B cell (primary cell): ENCODE measurements around the gene GRM8. TPM values are rescaled to one million over a fixed set of nuclear protein-coding genes. Genes with fewer than 3 reads are reported as not detected.

Experiments used
- ATAC-seq: fragments of 200-7000 bp; cut with Tn5 transposase; one replicate; pipeline ENCODE4 v1.10.0; 2021; ENCODE audit warnings: low read depth, mild to moderate bottlenecking, moderate number of reproducible peaks, moderate library complexity
- CTCF ChIA-PET: fragments of 350-600 bp; sonication (Branson Sonifier 250); formaldehyde crosslinking; loops from one replicate; lab custom pipeline; 2021; ENCODE audit warnings: antibody characterized with exemption, inconsistent platforms; lab: Charles Lee
- POLR2A ChIA-PET: fragments of 350-600 bp; sonication (Branson Sonifier 250); formaldehyde crosslinking; loops from one replicate; lab custom pipeline; 2021; ENCODE audit warnings: antibody characterized with exemption; lab: Charles Lee
- DNase-seq: peaks from one replicate; pipeline ENCODE4 v3.0.0; 2013
- H2AFZ ChIP-seq: 2 replicates; pipeline ENCODE4 v1.6.1; 2012; ENCODE audit warnings: mild to moderate bottlenecking, low read depth, low read length; ENCODE audit not compliant: insufficient read depth, poor library complexity, severe bottlenecking
- H3K27ac ChIP-seq, 2 donors: 1 replicate in 1 of 2; 2 replicates in 1 of 2; pipeline ENCODE4 v1.5.1; 2012 to 2013; ENCODE audit warnings: low read length in 2 of 2, mild to moderate bottlenecking in 2 of 2, moderate library complexity in 1 of 2
- H3K27me3 ChIP-seq, 4 experiments: fragments of 200-600 bp in 1 of 4; sonication (generic) in 1 of 4; replicated peaks in 1 of 4; 1 replicate in 2 of 4; 2 replicates in 2 of 4; pipeline versions ENCODE4 v1.6.1 to v1.7.0; 2013 to 2016; ENCODE audit warnings: low read length in 3 of 4, mild to moderate bottlenecking in 2 of 4, mixed read lengths in 1 of 4, moderate library complexity in 1 of 4; ENCODE audit not compliant: insufficient read depth in 4 of 4, control insufficient read depth in 3 of 4; ENCODE audit errors: control extremely low read depth in 1 of 4
- H3K36me3 ChIP-seq, 2 experiments: replicated peaks in 1 of 2; 1 replicate in 1 of 2; 2 replicates in 1 of 2; pipeline versions ENCODE4 v1.6.1 to v1.7.1; 2013; ENCODE audit warnings: low read length in 1 of 2; ENCODE audit not compliant: insufficient read depth in 2 of 2, control insufficient read depth in 1 of 2; ENCODE audit errors: control extremely low read depth in 1 of 2, extremely low read depth in 1 of 2
- H3K4me1 ChIP-seq, 2 donors: fragments of 200-600 bp in 1 of 2; sonication (generic) in 1 of 2; 1 replicate in 1 of 2; 2 replicates in 1 of 2; pipeline versions ENCODE4 v1.5.1 to v1.6.1; 2013 to 2017; ENCODE audit warnings: low read length in 2 of 2; ENCODE audit not compliant: control insufficient read depth in 2 of 2, insufficient read depth in 2 of 2
- H3K4me2 ChIP-seq: replicated peaks from 2 replicates; pipeline ENCODE3; 2012; ENCODE audit warnings: mild to moderate bottlenecking, low read depth, low read length; ENCODE audit not compliant: poor library complexity, severe bottlenecking
- H3K4me3 ChIP-seq, 5 experiments: fragments of 200-600 bp in 1 of 5; sonication (generic) in 1 of 5; 1 replicate in 3 of 5; 2 replicates in 2 of 5; pipeline versions ENCODE4 v1.5.1 to v1.7.0; 2011 to 2016; ENCODE audit warnings: low read length in 4 of 5, mild to moderate bottlenecking in 4 of 5, low read depth in 2 of 5, control low read depth in 1 of 5, moderate library complexity in 1 of 5; ENCODE audit not compliant: insufficient read depth in 1 of 5; ENCODE audit errors: control extremely low read depth in 1 of 5, extremely low read depth in 1 of 5
- H3K79me2 ChIP-seq: fragments of 200-600 bp; sonication (generic); one replicate; pipeline ENCODE4 v1.6.0; 2016; ENCODE audit warnings: low read length; ENCODE audit not compliant: control insufficient read depth, insufficient read depth
- H3K9ac ChIP-seq: fragments of 200-600 bp; sonication (generic); 2 replicates; pipeline ENCODE4 v1.6.1; 2017; ENCODE audit warnings: mild to moderate bottlenecking, low read length, moderate library complexity
- H3K9me3 ChIP-seq, 3 donors: one replicate each; pipeline versions ENCODE4 v1.6.1 to v1.7.1; 2013; ENCODE audit warnings: low read length in 2 of 3; ENCODE audit not compliant: control insufficient read depth in 2 of 3, insufficient read depth in 1 of 3; ENCODE audit errors: control extremely low read depth in 1 of 3
- H4K20me1 ChIP-seq: 2 replicates; pipeline ENCODE4 v1.6.0; 2012; ENCODE audit warnings: mild to moderate bottlenecking, low read length; ENCODE audit not compliant: insufficient read depth, control insufficient read depth, poor library complexity, severe bottlenecking
- H3K27ac Mint-ChIP-seq: one replicate; pipeline ENCODE4 v1.8.0; 2021; ENCODE audit warnings: mixed read lengths
- H3K27me3 Mint-ChIP-seq: one replicate; pipeline ENCODE4 v1.8.0; 2021; ENCODE audit warnings: mixed read lengths
- H3K4me1 Mint-ChIP-seq: one replicate; pipeline ENCODE4 v1.8.0; 2021; ENCODE audit warnings: mixed read lengths
- H3K4me3 Mint-ChIP-seq: one replicate; pipeline ENCODE4 v1.8.0; 2021; ENCODE audit warnings: mixed read lengths
- H3K9me3 Mint-ChIP-seq: one replicate; pipeline ENCODE4 v1.8.0; 2022; ENCODE audit warnings: mixed read lengths; ENCODE audit not compliant: insufficient read depth
- CTCF ChIP-seq: fragments of 200-600 bp; IDR thresholded peaks from one replicate; pipeline ENCODE4 v1.8.0; 2022; ENCODE audit warnings: antibody characterized with exemption, mild to moderate bottlenecking
- EZH2 ChIP-seq: IDR thresholded peaks from 2 replicates; pipeline ENCODE4 v1.6.1; 2012; ENCODE audit warnings: borderline replicate concordance, low read depth, mild to moderate bottlenecking, moderate library complexity, low read length; ENCODE audit not compliant: insufficient read depth, poor library complexity, severe bottlenecking
- WGBS: methylation state at CpG from one replicate; pipeline ENCODE4 v1.1.5; 2013; ENCODE audit warnings: missing lambda C conversion rate; ENCODE audit not compliant: insufficient coverage; 5-methylcytosine and 5-hydroxymethylcytosine counted together
- intact Hi-C: fragments of 100-400 bp; cut with micrococcal nuclease; formaldehyde crosslinking; loops from one replicate; pipeline ENCODE4 v1.10.0; 2022
- polyA plus RNA-seq: library from polyadenylated mRNA; depleted of rRNA; stranded (reverse); fragments of >200 nt; gene quantifications from 2 replicates; pipeline ENCODE4 v1.2.3, GENCODE V29; 2012
- total RNA-seq, 2 donors: library from RNA; stranded (reverse); fragments of 120-200 nt in 1 of 2; gene quantifications; 1 replicate in 1 of 2; 2 replicates in 1 of 2; pipeline versions ENCODE4 v1.2.3 to v1.2.4, GENCODE V29; 2013 to 2022

GRM8 gene
- total and polyA plus RNA-seq, 2 donors (not counting 1 experiment from before 2014, with no cell fraction given) = not detected

GRCh38 chr7:126843883-126844282, 408.9 kb downstream of the GRM8 start:
- Mint-ChIP-seq H3K4me3 (no peak overlapping the region), H3K27me3 (no peaks in the 10 kb centered on the region), H3K27ac (no peak overlapping the region), H3K9me3 (no peaks in the 10 kb centered on the region), H3K4me1 (no peaks in the 10 kb centered on the region)
- H3K9me3 ChIP-seq = no peaks in the 10 kb centered on the region
- ChIA-PET CTCF (no interaction called here), POLR2A (no interaction called here)
- no peaks in the 10 kb centered on the region for H3K27me3 ChIP-seq
- H3K4me1 ChIP-seq = no peaks in the 10 kb centered on the region
- no peak overlapping the region for H3K4me2 ChIP-seq
- H4K20me1 ChIP-seq = no peaks in the 10 kb centered on the region
- ATAC-seq = no peak
- no peak for TF ChIP-seq EZH2
- no peak for TF ChIP-seq CTCF
- no peak overlapping the region for H3K4me3 ChIP-seq
- no peak overlapping the region for H3K27ac ChIP-seq
- H3K9ac ChIP-seq = no peak overlapping the region
- no peaks in the 10 kb centered on the region for H3K36me3 ChIP-seq
- DNase-seq = no peak
- intact Hi-C loops = no loop called here
- no peaks in the 10 kb centered on the region for H3K79me2 ChIP-seq
- no peak overlapping the region for H2AFZ ChIP-seq

GRCh38 chr7:126843336-126843735, 409.4 kb downstream of the GRM8 start:
- no peaks in the 10 kb centered on the region for H3K27me3 Mint-ChIP-seq
- H2AFZ ChIP-seq = no peak overlapping the region

More at GRCh38 chr7:126843336-126843735, 409.4 kb downstream of the GRM8 start:
- Histone ChIP-seq H3K4me1 (no peaks in the 10 kb centered on the region), H3K9ac (no peak overlapping the region), H3K27me3 (no peaks in the 10 kb centered on the region), H3K79me2 (no peaks in the 10 kb centered on the region), H3K9me3 (no peaks in the 10 kb centered on the region), H3K36me3 (no peaks in the 10 kb centered on the region), H3K4me3 (no peak overlapping the region), H4K20me1 (no peaks in the 10 kb centered on the region), H3K27ac (no peak overlapping the region), H3K4me2 (no peak overlapping the region)
- CTCF ChIA-PET = no interaction called here
- H3K4me1 Mint-ChIP-seq = no peaks in the 10 kb centered on the region
- no peaks in the 10 kb centered on the region for H3K9me3 Mint-ChIP-seq
- DNase-seq (no peak), ATAC-seq (no peak)
- no peak for TF ChIP-seq EZH2
- TF ChIP-seq CTCF = no peak
- no peak overlapping the region for H3K27ac Mint-ChIP-seq
- POLR2A ChIA-PET = no interaction called here
- H3K4me3 Mint-ChIP-seq = no peak overlapping the region
- intact Hi-C loops = no loop called here
- WGBS = 33% methylated on average over 1 of the region's 2 CpGs
